ENCODE data around the gene ATP2B3. TPM values are rescaled to one million over a fixed set of nuclear protein-coding genes. Genes with fewer than 3 reads are reported as not detected.

The ATP2B3 gene
- polyA plus RNA-seq, 4 donors, result 0.30 to 0.36 TPM; not detected in 2

DNA sequence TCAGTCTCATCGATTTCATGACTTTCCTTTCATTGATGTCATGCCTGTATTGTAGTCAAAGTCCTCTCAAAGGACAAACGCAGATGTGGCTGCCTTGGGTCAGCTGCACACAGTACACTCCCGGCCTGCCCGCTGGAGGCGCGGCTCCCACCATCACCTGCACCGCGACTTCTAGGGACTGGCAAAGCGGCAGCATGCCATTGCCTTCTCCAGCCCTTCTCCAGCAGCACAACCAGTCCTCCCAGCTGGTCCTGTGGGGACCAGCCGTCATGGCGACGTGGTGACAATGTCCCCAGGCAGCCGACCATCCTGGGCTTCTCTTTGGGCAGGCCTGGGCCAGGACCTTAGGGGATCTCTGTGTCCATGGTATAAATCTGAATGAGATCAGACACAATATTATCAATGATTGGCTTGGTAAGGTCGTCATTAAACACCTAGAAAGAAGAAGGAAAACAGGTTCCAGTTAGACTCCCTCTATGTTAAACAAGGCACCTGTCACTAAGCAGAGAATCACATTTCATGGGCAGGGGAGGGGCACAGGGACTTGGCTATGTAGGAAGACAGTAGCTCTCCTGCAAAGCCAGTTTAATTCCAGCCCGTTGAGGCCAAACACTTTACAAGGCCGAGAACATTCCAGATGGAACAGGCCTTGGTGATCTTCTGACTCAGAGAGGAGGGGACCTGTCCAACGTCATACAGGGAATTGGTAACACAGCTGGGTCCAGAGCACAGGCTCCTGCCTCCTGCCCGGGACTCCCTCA lies 70.8 kb downstream of the ATP2B3 start:
- Histone ChIP-seq H3K27me3 (ENCODE audit: control insufficient read depth in 3 of 3, insufficient read depth in 3 of 3, low read length in 3 of 3) (no peaks in the 10 kb centered on the region), H3K27ac (ENCODE audit: low read depth in 1 of 3, low read length in 2 of 3) (no peak overlapping the region), H3K4me1 (ENCODE audit: control insufficient read depth in 3 of 3, insufficient read depth in 2 of 3, low read depth in 1 of 3, low read length in 2 of 3) (no peaks in the 10 kb centered on the region), H3K36me3 (ENCODE audit: control insufficient read depth in 3 of 3, insufficient read depth in 2 of 3, low read depth in 1 of 3, low read length in 3 of 3) (peaks cover 0 to 53% (median 2%) of the 10 kb centered on the region in 3 donors), H3K9me3 (ENCODE audit: control insufficient read depth in 2 of 2, insufficient read depth in 1 of 2, low read depth in 1 of 2, low read length in 1 of 2) (no peaks in the 10 kb centered on the region), H3K4me3 (ENCODE audit: low read depth in 1 of 3, low read length in 3 of 3) (no peak overlapping the region)
- FAIRE-seq (no peak), DNase-seq (no peak)
- 85 to 92% (median 91%) methylated on average over 18 of the region's 18 CpGs for WGBS, 3 donors

DNA sequence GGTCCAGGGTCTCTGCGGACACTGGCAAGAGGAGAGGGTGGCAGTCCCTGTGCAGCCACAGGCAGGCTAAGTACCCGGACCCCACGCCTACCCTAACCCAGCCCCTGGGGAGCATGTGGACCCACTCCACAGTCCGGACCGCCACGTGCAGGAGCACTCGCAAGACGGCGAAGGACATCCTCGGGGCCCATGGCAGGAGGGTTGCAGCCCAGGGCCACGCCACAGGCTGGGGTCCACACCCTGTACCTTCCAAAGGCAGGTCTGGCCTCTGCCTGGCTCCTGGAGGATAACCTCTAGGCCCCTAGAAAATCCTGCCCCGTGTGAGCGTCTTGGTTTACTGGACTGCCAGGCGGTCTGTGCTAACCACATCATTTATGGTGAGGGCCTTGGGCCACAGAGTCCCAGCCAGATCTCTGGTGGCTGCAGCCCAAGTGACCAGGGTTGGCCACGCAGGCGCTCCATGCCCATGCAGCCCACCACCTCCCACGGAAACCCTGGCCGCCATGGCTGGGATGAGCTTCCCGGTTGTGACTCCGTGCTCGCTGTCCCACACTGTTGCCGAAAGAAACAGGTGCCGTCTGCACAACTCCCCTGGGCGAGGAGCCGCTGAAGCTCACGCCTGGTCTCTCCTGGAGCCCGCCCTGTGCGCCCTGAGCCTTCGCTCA lies 71.5 kb downstream of the ATP2B3 start:
- FAIRE-seq (no peak), DNase-seq (no peak)
- no peak overlapping the region for H3K27ac ChIP-seq (ENCODE audit: low read depth in 1 of 3, low read length in 2 of 3)
- no peaks in the 10 kb centered on the region for H3K9me3 ChIP-seq (ENCODE audit: control insufficient read depth in 2 of 2, insufficient read depth in 1 of 2, low read depth in 1 of 2, low read length in 1 of 2)
- H3K27me3 ChIP-seq (ENCODE audit: control insufficient read depth in 3 of 3, insufficient read depth in 3 of 3, low read length in 3 of 3), result no peaks in the 10 kb centered on the region
- peaks cover 0 to 60% (median 2%) of the 10 kb centered on the region in 3 donors for H3K36me3 ChIP-seq (ENCODE audit: control insufficient read depth in 3 of 3, insufficient read depth in 2 of 3, low read depth in 1 of 3, low read length in 3 of 3)
- WGBS, 3 donors, result 92 to 98% (median 97%) methylated on average over 26 to 29 of the region's 29 CpGs
- no peak overlapping the region for H3K4me3 ChIP-seq (ENCODE audit: low read depth in 1 of 3, low read length in 3 of 3)
- H3K4me1 ChIP-seq (ENCODE audit: control insufficient read depth in 3 of 3, insufficient read depth in 2 of 3, low read depth in 1 of 3, low read length in 2 of 3), result no peaks in the 10 kb centered on the region

DNA sequence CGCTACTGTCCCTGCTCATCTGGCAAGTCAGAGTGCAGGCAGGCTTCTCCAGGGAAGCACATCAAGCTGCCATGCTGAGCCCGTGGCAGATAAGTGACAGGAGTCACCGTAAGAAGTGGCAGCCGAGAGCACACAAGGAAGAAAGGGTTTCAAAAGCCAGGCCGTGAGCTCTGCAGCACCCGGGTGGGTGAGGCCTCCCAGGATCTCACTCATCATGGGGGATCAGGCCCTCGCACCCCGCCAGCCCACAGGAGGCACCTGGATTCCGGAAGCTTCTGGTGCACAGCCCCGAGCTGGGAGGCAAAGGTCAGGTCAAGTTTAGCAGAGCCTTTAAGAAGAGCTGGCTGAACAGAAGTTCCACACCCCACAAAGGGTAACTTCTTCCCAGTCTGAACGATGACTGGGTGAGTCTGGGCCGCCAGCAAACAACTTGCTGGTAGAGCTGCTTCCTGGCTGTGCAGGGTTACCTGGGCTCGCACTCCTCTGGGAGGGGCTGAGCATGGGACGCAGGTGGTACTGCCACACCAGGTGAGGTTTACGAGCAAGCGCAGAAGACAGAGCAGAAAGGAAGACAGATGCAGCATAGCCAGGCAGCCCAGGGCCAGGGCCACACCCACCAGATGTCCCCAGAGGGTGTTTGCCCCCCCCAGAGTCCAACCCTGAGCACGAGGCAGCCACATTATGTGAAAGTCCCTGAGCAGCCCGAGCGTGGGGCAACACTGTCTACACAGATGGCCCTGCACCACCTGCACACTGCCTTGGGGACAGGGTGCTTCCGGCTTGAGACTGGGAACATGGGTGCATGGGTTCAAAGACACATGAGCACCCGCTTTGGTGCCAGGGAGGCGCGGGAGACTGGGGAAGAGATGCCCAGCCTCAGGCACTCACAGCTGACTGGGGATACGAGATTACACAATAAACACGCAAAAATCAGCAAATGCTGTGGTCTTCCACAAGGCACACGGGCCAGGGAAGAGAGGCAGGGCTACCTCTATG lies 73.8 kb downstream of the ATP2B3 start:
- H3K9me3 ChIP-seq (ENCODE audit: control insufficient read depth in 2 of 2, insufficient read depth in 1 of 2, low read depth in 1 of 2, low read length in 1 of 2), result no peaks in the 10 kb centered on the region
- no peaks in the 10 kb centered on the region for H3K4me1 ChIP-seq (ENCODE audit: control insufficient read depth in 3 of 3, insufficient read depth in 2 of 3, low read depth in 1 of 3, low read length in 2 of 3)
- 44 to 75% (median 63%) methylated on average over 24 to 26 of the region's 26 CpGs for WGBS, 3 donors
- H3K27me3 ChIP-seq (ENCODE audit: control insufficient read depth in 3 of 3, insufficient read depth in 3 of 3, low read length in 3 of 3), result no peaks in the 10 kb centered on the region
- FAIRE-seq, result no peak
- DNase-seq, result peak; percentile 21 to 36
- H3K4me3 ChIP-seq (ENCODE audit: low read depth in 1 of 3, low read length in 3 of 3), result no peak overlapping the region
- H3K36me3 ChIP-seq (ENCODE audit: control insufficient read depth in 3 of 3, insufficient read depth in 2 of 3, low read depth in 1 of 3, low read length in 3 of 3), result peaks cover 0 to 82% (median 2%) of the 10 kb centered on the region in 3 donors
- peak overlapping the region in 1 of 3 donors; percentile 44 for H3K27ac ChIP-seq (ENCODE audit: low read depth in 1 of 3, low read length in 2 of 3)

DNA sequence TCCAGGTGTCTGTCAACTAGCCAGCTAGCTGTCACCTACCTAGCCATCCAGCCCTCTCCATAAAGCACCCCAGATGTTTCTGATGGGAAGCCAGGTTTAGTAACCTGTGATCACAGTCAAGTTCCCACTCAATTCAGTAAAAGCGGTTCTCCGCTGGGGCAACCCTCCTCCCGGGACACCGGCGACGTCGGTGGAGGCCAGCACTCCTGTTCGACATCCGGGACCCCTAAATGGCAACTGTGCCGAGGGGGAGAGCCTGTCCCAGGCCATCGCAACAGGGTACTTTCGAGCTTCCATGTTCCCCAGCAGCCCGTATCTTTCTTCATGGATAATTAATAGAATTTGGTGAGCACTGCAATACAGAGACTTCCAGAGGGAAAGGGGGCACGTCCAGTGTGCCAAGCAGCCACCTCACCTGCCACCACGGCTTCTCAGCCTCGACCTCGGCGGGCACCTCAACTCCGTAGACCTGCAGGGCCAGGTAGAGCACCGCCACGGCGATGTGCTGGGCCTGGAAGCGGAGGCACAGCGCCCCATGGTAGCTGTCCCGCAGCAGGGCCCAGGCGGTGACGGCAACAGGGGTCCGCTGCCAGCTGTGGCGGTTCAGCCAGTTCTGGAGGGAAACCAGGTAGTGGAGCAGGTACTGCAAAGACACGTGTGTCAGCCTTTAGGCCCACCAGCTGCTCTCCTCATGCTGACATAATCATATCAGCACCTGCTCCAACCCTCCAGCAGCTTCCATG lies 74.8 kb downstream of the ATP2B3 start:
- H3K27ac ChIP-seq (ENCODE audit: low read depth in 1 of 3, low read length in 2 of 3), result no peak overlapping the region
- no peak overlapping the region for H3K4me3 ChIP-seq (ENCODE audit: low read depth in 1 of 3, low read length in 3 of 3)
- no peak for FAIRE-seq
- WGBS, 3 donors, result 92 to 96% (median 96%) methylated on average over 25 to 30 of the region's 30 CpGs
- H3K36me3 ChIP-seq (ENCODE audit: control insufficient read depth in 3 of 3, insufficient read depth in 2 of 3, low read depth in 1 of 3, low read length in 3 of 3), result peaks cover 0 to 78% (median 2%) of the 10 kb centered on the region in 3 donors
- no peak for DNase-seq
- no peaks in the 10 kb centered on the region for H3K27me3 ChIP-seq (ENCODE audit: control insufficient read depth in 3 of 3, insufficient read depth in 3 of 3, low read length in 3 of 3)
- no peaks in the 10 kb centered on the region for H3K4me1 ChIP-seq (ENCODE audit: control insufficient read depth in 3 of 3, insufficient read depth in 2 of 3, low read depth in 1 of 3, low read length in 2 of 3)
- H3K9me3 ChIP-seq (ENCODE audit: control insufficient read depth in 2 of 2, insufficient read depth in 1 of 2, low read depth in 1 of 2, low read length in 1 of 2), result no peaks in the 10 kb centered on the region

DNA sequence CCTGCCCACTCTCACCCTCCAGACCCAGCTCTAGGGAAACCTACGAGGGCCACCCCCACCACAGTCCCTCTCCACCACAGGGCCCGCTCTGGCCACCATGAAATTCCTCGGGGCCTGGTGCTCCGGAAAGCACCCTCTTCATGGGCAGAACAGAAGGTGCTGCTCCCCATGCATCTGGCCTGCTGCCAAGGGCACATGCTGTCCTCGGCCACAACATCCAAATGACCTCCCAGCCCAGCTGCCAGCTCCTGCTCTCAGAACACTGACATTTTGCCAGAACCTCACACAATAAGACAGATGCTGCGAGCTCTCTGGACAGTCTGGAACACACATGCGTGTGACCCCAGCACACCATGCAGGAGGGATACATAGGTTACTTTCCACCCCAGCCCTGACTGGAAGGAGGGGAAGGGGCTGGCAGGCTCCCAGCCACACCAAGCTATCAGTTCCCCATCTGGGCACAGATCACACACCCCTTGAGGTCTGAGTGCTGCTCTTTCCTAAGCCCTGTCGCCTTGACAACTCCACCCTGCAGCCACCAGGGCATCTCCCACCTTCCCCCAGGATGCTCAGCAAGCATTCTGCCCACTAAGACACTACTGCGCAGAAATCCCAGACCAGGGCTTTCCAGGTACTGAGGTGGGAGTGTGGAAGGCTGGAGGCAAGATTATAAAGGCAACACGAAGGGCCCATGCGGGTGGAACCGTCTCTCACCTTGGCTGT lies 75.7 kb downstream of the ATP2B3 start:
- 90 to 93% (median 91%) methylated on average over 11 to 12 of the region's 12 CpGs for WGBS, 3 donors
- FAIRE-seq, result no peak

DNA sequence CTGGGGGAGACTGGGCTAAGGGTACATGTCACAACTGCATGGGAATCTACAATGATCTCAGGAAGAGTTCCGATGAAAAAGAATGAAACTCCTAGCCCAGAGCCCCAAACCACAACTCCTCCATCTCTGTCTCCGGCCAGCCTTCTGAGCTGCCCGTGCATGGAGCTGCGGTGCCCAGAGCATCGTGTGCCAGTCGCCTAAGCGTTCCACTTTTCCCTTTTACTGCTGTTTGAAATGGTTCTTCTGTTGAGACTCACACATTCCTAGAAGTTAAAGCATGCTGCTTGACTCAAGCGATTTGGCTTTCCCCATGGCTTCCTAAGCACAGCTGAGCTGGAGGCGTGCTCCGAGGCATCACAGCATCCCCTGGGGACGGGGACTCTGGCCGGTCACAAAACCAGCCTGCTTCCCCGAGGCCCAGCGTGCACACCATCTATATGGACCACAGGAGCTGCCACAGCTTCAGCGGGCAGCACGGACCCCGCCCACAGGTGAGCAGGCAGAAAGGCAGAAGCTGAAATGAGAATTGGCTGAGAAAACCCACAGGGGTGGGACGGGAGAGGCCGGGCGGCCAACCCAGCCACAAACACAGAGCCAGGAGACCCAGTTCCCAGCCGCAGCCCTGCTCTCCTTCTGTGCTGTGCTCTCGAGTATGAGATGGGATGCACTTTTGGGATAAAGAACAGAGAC lies 76.5 kb downstream of the ATP2B3 start:
- no peak for FAIRE-seq
- Histone ChIP-seq H3K27me3 (ENCODE audit: control insufficient read depth in 3 of 3, insufficient read depth in 3 of 3, low read length in 3 of 3) (no peaks in the 10 kb centered on the region), H3K27ac (ENCODE audit: low read depth in 1 of 3, low read length in 2 of 3) (no peak overlapping the region), H3K36me3 (ENCODE audit: control insufficient read depth in 3 of 3, insufficient read depth in 2 of 3, low read depth in 1 of 3, low read length in 3 of 3) (peaks cover 0 to 62% (median 2%) of the 10 kb centered on the region in 3 donors), H3K4me3 (ENCODE audit: low read depth in 1 of 3, low read length in 3 of 3) (no peak overlapping the region), H3K4me1 (ENCODE audit: control insufficient read depth in 3 of 3, insufficient read depth in 2 of 3, low read depth in 1 of 3, low read length in 2 of 3) (no peaks in the 10 kb centered on the region), H3K9me3 (ENCODE audit: control insufficient read depth in 2 of 2, insufficient read depth in 1 of 2, low read depth in 1 of 2, low read length in 1 of 2) (no peaks in the 10 kb centered on the region)
- 90 to 93% (median 92%) methylated on average over 20 to 22 of the region's 22 CpGs for WGBS, 3 donors
- no peak for DNase-seq

More for the DNA sequence above, 75.7 kb downstream of the ATP2B3 start:
- no peak overlapping the region for H3K4me3 ChIP-seq (ENCODE audit: low read depth in 1 of 3, low read length in 3 of 3)
- DNase-seq, result no peak
- no peaks in the 10 kb centered on the region for H3K27me3 ChIP-seq (ENCODE audit: control insufficient read depth in 3 of 3, insufficient read depth in 3 of 3, low read length in 3 of 3)
- no peak overlapping the region for H3K27ac ChIP-seq (ENCODE audit: low read depth in 1 of 3, low read length in 2 of 3)
- H3K9me3 ChIP-seq (ENCODE audit: control insufficient read depth in 2 of 2, insufficient read depth in 1 of 2, low read depth in 1 of 2, low read length in 1 of 2), result no peaks in the 10 kb centered on the region
- peaks cover 0 to 69% (median 2%) of the 10 kb centered on the region in 3 donors for H3K36me3 ChIP-seq (ENCODE audit: control insufficient read depth in 3 of 3, insufficient read depth in 2 of 3, low read depth in 1 of 3, low read length in 3 of 3)
- H3K4me1 ChIP-seq (ENCODE audit: control insufficient read depth in 3 of 3, insufficient read depth in 2 of 3, low read depth in 1 of 3, low read length in 2 of 3), result no peaks in the 10 kb centered on the region

DNA sequence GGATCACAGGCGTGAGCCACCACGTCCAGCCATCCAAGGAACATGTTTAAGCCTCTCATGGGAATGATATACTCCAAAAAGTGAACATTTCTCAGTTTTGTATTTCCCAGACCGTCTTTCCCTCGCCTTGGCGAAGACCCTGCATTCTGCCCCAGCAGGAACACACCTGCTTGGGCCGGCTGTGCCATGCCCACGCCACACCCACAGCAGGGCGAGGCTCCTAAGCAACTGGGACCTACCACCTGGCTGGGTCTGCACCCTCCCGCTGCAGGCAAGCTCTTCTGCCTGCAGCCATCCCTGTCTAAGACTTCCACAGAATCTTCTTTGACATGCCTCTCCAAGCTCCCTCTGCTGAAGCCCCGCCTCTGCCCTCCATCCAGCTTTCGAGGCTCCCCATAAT lies 77.9 kb downstream of the ATP2B3 start:
- FAIRE-seq (no peak), DNase-seq (no peak)
- 75 to 89% (median 80%) methylated on average over 10 to 11 of the region's 11 CpGs for WGBS, 3 donors
- Histone ChIP-seq H3K27me3 (ENCODE audit: control insufficient read depth in 3 of 3, insufficient read depth in 3 of 3, low read length in 3 of 3) (no peaks in the 10 kb centered on the region), H3K4me1 (ENCODE audit: control insufficient read depth in 3 of 3, insufficient read depth in 2 of 3, low read depth in 1 of 3, low read length in 2 of 3) (peaks cover 0 to 7% (median 0%) of the 10 kb centered on the region in 3 donors), H3K36me3 (ENCODE audit: control insufficient read depth in 3 of 3, insufficient read depth in 2 of 3, low read depth in 1 of 3, low read length in 3 of 3) (peaks cover 0 to 55% (median 2%) of the 10 kb centered on the region in 3 donors), H3K9me3 (ENCODE audit: control insufficient read depth in 2 of 2, insufficient read depth in 1 of 2, low read depth in 1 of 2, low read length in 1 of 2) (no peaks in the 10 kb centered on the region), H3K27ac (ENCODE audit: low read depth in 1 of 3, low read length in 2 of 3) (no peak overlapping the region), H3K4me3 (ENCODE audit: low read depth in 1 of 3, low read length in 3 of 3) (no peak overlapping the region)

All from small intestine (tissue), 7 donors.